Large intestine (tissue), 3 donors: Measurements from ENCODE around the gene SMAD5. TPM values are rescaled to one million over a fixed set of nuclear protein-coding genes. Genes with fewer than 3 reads are reported as not detected.

Experiments used
- DNase-seq, 2 donors: peaks; one replicate each; pipeline versions ENCODE4 v3.0.0 to v3.0.0-alpha.2; 2013
- H3K27ac ChIP-seq: one replicate; pipeline ENCODE4 v1.5.1; 2013; ENCODE audit warnings: low read length
- H3K27me3 ChIP-seq: 2 replicates; pipeline ENCODE4 v1.6.1; 2013; ENCODE audit warnings: low read length; ENCODE audit not compliant: control insufficient read depth, insufficient read depth
- H3K36me3 ChIP-seq: 2 replicates; pipeline ENCODE4 v1.6.1; 2013; ENCODE audit warnings: low read length; ENCODE audit not compliant: control insufficient read depth, insufficient read depth
- H3K4me1 ChIP-seq: one replicate; pipeline ENCODE4 v1.6.1; 2013; ENCODE audit warnings: low read length; ENCODE audit not compliant: control insufficient read depth, insufficient read depth
- H3K4me3 ChIP-seq: one replicate; pipeline ENCODE4 v1.5.1; 2013; ENCODE audit warnings: low read length
- H3K9me3 ChIP-seq: one replicate; pipeline ENCODE4 v1.6.1; 2013; ENCODE audit warnings: mild to moderate bottlenecking, low read depth, low read length, moderate library complexity; ENCODE audit not compliant: control insufficient read depth
- WGBS: methylation state at CpG from one replicate; pipeline ENCODE4 v1.1.5; 2013; ENCODE audit warnings: low lambda C conversion rate; ENCODE audit not compliant: insufficient coverage; 5-methylcytosine and 5-hydroxymethylcytosine counted together
- polyA plus RNA-seq: library from polyadenylated mRNA; unstranded; fragments of 120-200 nt; gene quantifications from one replicate; pipeline ENCODE4 v1.2.1, GENCODE V29; 2013

Gene SMAD5
- polyA plus RNA-seq, 1 donor = 42.1 TPM

- DNase-seq = no peak
- 100% methylated on average over 1 of the region's 5 CpGs for WGBS
- Histone ChIP-seq H3K4me1 (peaks cover 6% of the 10 kb centered on the region), H3K27ac (no peak overlapping the region), H3K4me3 (no peak overlapping the region), H3K27me3 (no peaks in the 10 kb centered on the region), H3K9me3 (no peaks in the 10 kb centered on the region), H3K36me3 (no peaks in the 10 kb centered on the region)
These were observed 18.1 kb upstream of the SMAD5 start for GRCh38 chr5:136114414-136115125.

- 67% methylated on average over 1 of the region's 1 CpG for WGBS
- no peak for DNase-seq
- Histone ChIP-seq H3K27ac (no peak overlapping the region), H3K4me3 (no peak overlapping the region), H3K9me3 (no peaks in the 10 kb centered on the region), H3K27me3 (no peaks in the 10 kb centered on the region), H3K36me3 (no peaks in the 10 kb centered on the region), H3K4me1 (peaks cover 6% of the 10 kb centered on the region)
These were observed 17.3 kb upstream of the SMAD5 start for GRCh38 chr5:136115183-136115865.

- peaks cover 14% of the 10 kb centered on the region for H3K4me1 ChIP-seq
- H3K4me3 ChIP-seq = no peak overlapping the region
- no peaks in the 10 kb centered on the region for H3K27me3 ChIP-seq
- no peak for DNase-seq
- no peaks in the 10 kb centered on the region for H3K9me3 ChIP-seq
- no peaks in the 10 kb centered on the region for H3K36me3 ChIP-seq
- WGBS = no CpG with 5 or more reads among the region's 5 CpGs
- no peak overlapping the region for H3K27ac ChIP-seq
These were observed 12.1 kb upstream of the SMAD5 start for GRCh38 chr5:136120529-136120928.

GRCh38 chr5:136123236-136123768 lies 9.3 kb upstream of the SMAD5 start:
- Histone ChIP-seq H3K36me3 (no peaks in the 10 kb centered on the region), H3K27ac (peak overlapping the region; percentile 64), H3K27me3 (no peaks in the 10 kb centered on the region), H3K4me3 (no peak overlapping the region), H3K4me1 (peaks cover 11% of the 10 kb centered on the region), H3K9me3 (no peaks in the 10 kb centered on the region)
- peak; percentile 77 to 91 for DNase-seq
- WGBS = no CpG with 5 or more reads among the region's 1 CpG

GRCh38 chr5:136127560-136127959 lies 5.1 kb upstream of the SMAD5 start:
- no peak overlapping the region for H3K4me3 ChIP-seq
- H3K9me3 ChIP-seq = no peaks in the 10 kb centered on the region
- H3K36me3 ChIP-seq = no peaks in the 10 kb centered on the region
- no peak for DNase-seq
- H3K27ac ChIP-seq = no peak overlapping the region
- peaks cover 11% of the 10 kb centered on the region for H3K4me1 ChIP-seq
- WGBS = no CpG with 5 or more reads among the region's 3 CpGs
- no peaks in the 10 kb centered on the region for H3K27me3 ChIP-seq

GRCh38 chr5:136128481-136128880 lies 4.2 kb upstream of the SMAD5 start:
- Histone ChIP-seq H3K4me1 (peaks cover 6% of the 10 kb centered on the region), H3K4me3 (no peak overlapping the region), H3K9me3 (no peaks in the 10 kb centered on the region), H3K27me3 (no peaks in the 10 kb centered on the region), H3K27ac (no peak overlapping the region), H3K36me3 (no peaks in the 10 kb centered on the region)
- DNase-seq = no peak
- 100% methylated on average over 1 of the region's 4 CpGs for WGBS

- WGBS = no CpG with 5 or more reads among the region's 1 CpG
These were observed 3.2 kb upstream of the SMAD5 start for GRCh38 chr5:136129445-136129844.

GRCh38 chr5:136130581-136130980 lies 2.1 kb upstream of the SMAD5 start:
- no peaks in the 10 kb centered on the region for H3K27me3 ChIP-seq
- DNase-seq = no peak
- H3K36me3 ChIP-seq = no peaks in the 10 kb centered on the region
- H3K9me3 ChIP-seq = no peaks in the 10 kb centered on the region
- WGBS = 83% methylated on average over 2 of the region's 2 CpGs
- H3K4me1 ChIP-seq = peaks cover 12% of the 10 kb centered on the region
- H3K4me3 ChIP-seq = no peak overlapping the region
- H3K27ac ChIP-seq = no peak overlapping the region

More at GRCh38 chr5:136129445-136129844, 3.2 kb upstream of the SMAD5 start:
- Histone ChIP-seq H3K4me3 (no peak overlapping the region), H3K27me3 (no peaks in the 10 kb centered on the region), H3K36me3 (no peaks in the 10 kb centered on the region), H3K27ac (no peak overlapping the region), H3K9me3 (no peaks in the 10 kb centered on the region), H3K4me1 (peaks cover 7% of the 10 kb centered on the region)
- DNase-seq = no peak

- DNase-seq = no peak
- Histone ChIP-seq H3K27ac (peak overlapping the region; percentile 94), H3K4me1 (peaks cover 12% of the 10 kb centered on the region), H3K4me3 (peak overlapping the region; percentile 78), H3K9me3 (no peaks in the 10 kb centered on the region), H3K27me3 (no peaks in the 10 kb centered on the region), H3K36me3 (no peaks in the 10 kb centered on the region)
- WGBS = 20% methylated on average over 1 of the region's 6 CpGs
These were observed 558 bp upstream of the SMAD5 start for GRCh38 chr5:136132087-136132486.

- peak in 1 of 2 donors; percentile 33 for DNase-seq
- Histone ChIP-seq H3K36me3 (no peaks in the 10 kb centered on the region), H3K4me3 (peak overlapping the region; percentile 78), H3K27ac (peak overlapping the region; percentile 94), H3K4me1 (peaks cover 12% of the 10 kb centered on the region), H3K9me3 (no peaks in the 10 kb centered on the region), H3K27me3 (no peaks in the 10 kb centered on the region)
- WGBS = no CpG with 5 or more reads among the region's 32 CpGs
These were observed 727 bp downstream of the SMAD5 start for GRCh38 chr5:136133222-136133921.
